PC-3 (cell line): ENCODE results near the gene C1QTNF6.

ENCODE experiments used
- CTCF ChIP-seq: fragments of 300-600 bp; sonication (generic); conservative IDR thresholded peaks from 2 replicates; pipeline ENCODE4 v1.5.1; 2017; ENCODE audit warnings: antibody characterized with exemption, low read depth, mild to moderate bottlenecking, low read length
- EZH2 ChIP-seq: fragments of 300-600 bp; sonication (generic); IDR thresholded peaks from one replicate; pipeline ENCODE4 v1.6.1; 2017; ENCODE audit warnings: antibody characterized with exemption, mild to moderate bottlenecking, low read length; ENCODE audit not compliant: unreplicated experiment

- TF ChIP-seq CTCF = no peak
- no peak for TF ChIP-seq EZH2
Measured at GRCh38 chr22:37176464-37177061, 11.5 kb downstream of the C1QTNF6 start.
